NCI-H345 treated with DMSO at 0.1 percent for 48 hours (cell line): ENCODE data around the gene CELF2.

Source experiments
- DNase-seq: peaks from one replicate; lab custom pipeline; 2025; ENCODE audit not compliant: unreplicated experiment; lab: John Stamatoyannopoulos, UW

CELF2 gene

GRCh38 chr10:11192304-11193000 is 174.8 kb downstream of the CELF2 start:
- no peak for DNase-seq

GRCh38 chr10:11193001-11193551 is 175.4 kb downstream of the CELF2 start:
- DNase-seq = no peak

GRCh38 chr10:11194859-11195586 is 177.4 kb downstream of the CELF2 start:
- no peak for DNase-seq

- no peak for DNase-seq
Measured at GRCh38 chr10:11195623-11196022, 178.0 kb downstream of the CELF2 start.

- DNase-seq = no peak
Measured at GRCh38 chr10:11197266-11197712, 179.6 kb downstream of the CELF2 start.

GRCh38 chr10:11197878-11198277 is 180.2 kb downstream of the CELF2 start:
- no peak for DNase-seq

GRCh38 chr10:11201911-11202310 is 184.2 kb downstream of the CELF2 start:
- DNase-seq = no peak

GRCh38 chr10:11204351-11204942 is 186.8 kb downstream of the CELF2 start:
- no peak for DNase-seq

- no peak for DNase-seq
Measured at GRCh38 chr10:11205030-11205772, 187.5 kb downstream of the CELF2 start.

GRCh38 chr10:11206676-11207559 is 189.2 kb downstream of the CELF2 start:
- no peak for DNase-seq

- DNase-seq = no peak
Measured at GRCh38 chr10:11207560-11207844, 189.8 kb downstream of the CELF2 start.

GRCh38 chr10:11208243-11208642 is 190.6 kb downstream of the CELF2 start:
- no peak for DNase-seq

- no peak for DNase-seq
Measured at GRCh38 chr10:11208908-11209829, 191.5 kb downstream of the CELF2 start.

GRCh38 chr10:11209830-11210181 is 192.1 kb downstream of the CELF2 start:
- DNase-seq = no peak

- no peak for DNase-seq
Measured at GRCh38 chr10:11210211-11210922, 192.7 kb downstream of the CELF2 start.

GRCh38 chr10:11212288-11213085 is 194.8 kb downstream of the CELF2 start:
- no peak for DNase-seq

- no peak for DNase-seq
Measured at GRCh38 chr10:11213137-11213536, 195.5 kb downstream of the CELF2 start.

- no peak for DNase-seq
Measured at GRCh38 chr10:11214407-11214806, 196.7 kb downstream of the CELF2 start.
